Stimulated activated CD8-positive, alpha-beta memory T cell treated with anti-CD3 and anti-CD28 coated beads, Interleukin-4, amount 100 ng/mL, for 24 hours (primary cell): ENCODE data around the gene MYH8.

Experiments used
- DNase-seq: peaks from one replicate; pipeline ENCODE4 v3.0.0-alpha.2; 2020; ENCODE audit warnings: low read depth

The MYH8 gene

GRCh38 chr17:10380631-10381408, 40.9 kb downstream of the MYH8 start:
- DNase-seq = no peak

- DNase-seq = no peak
Observed at GRCh38 chr17:10372906-10373305, 48.8 kb downstream of the MYH8 start, which contains the start of gene MYH13. MYH13 (minus strand) TSS chr17:10373006; CDS start chr17:10364530, 8,476 bp downstream.

GRCh38 chr17:10370016-10370608, 51.6 kb downstream of the MYH8 start:
- DNase-seq = no peak

DNA sequence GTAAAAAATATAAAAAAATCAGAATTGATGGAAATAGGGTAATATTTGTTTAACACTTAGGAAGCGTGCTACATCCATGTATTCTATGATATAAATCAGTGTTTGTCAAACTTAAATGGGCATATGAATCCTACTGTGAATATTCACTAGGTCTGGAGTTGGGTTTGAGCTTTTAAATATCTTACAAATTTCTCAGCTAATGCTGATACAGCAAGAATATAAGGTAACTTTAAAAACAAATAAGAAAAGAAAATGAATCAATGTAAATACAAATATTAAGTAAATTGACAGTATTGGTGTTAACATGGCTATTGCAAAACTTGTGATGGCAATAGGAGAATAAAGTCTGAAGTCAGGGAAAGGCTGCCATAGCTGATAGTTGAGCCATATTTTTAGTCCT, 52.5 kb downstream of the MYH8 start:
- no peak for DNase-seq

DNA sequence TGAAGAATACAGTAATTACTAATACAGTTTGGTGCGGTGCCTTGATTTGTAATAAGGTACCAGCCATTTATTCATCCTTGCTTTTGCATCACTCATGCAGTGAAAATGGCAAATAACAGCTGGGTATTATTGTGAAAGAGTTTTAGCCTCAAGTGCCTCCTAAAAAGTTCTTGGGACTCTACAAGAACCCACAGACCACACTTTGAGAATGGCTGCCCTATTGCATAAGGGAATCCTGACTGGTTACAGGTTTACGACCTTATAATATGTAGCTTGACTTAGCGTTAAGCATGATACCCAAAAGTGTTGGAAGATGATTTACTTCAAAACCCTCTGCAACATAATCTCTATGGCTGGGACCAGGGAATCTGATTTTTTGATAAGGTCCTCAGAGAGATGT, 53.2 kb downstream of the MYH8 start:
- no peak for DNase-seq

DNA sequence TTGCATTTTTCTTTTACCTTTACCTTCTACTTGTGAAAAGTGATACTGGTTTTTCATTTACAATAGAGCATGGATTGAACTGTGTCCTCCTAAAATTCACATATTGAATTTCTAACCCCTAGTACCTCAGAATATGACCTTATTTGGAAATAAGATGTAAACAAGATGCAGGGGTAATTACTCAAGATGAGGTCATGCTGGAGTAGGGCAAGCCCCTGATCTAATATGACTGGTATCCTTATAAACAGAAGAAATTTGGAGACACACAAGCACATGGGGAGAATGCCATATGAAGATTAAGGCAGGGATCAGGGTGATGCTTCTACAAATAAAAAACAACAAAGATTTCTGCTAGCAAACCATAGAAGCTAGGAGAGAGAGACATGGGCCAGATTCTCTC, 61.2 kb downstream of the MYH8 start:
- DNase-seq = no peak

GRCh38 chr17:10357768-10358167, 64.0 kb downstream of the MYH8 start:
- DNase-seq = no peak

DNA sequence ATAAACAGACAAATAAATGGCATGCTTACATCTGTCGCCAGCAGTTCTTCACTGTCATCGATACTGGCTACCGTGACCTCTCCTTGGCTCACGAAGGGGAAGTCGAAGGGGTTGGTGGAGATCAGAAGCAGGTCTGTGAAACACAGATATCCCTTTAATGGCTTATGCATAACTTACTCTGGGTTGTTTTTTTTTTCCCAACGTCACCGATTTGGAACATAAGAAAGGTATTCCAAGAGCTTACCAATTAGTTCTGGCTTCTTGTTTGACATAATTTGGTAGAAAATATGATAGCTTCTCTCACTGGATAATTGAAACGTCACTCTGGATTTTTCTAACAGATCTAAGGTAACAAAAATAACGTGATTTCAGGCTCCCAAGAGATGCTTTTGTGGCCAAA, 67.1 kb downstream of the MYH8 start:
- no peak for DNase-seq

- no peak for DNase-seq
Observed at GRCh38 chr17:10352893-10353292, 68.9 kb downstream of the MYH8 start.

- DNase-seq = no peak
Observed at GRCh38 chr17:10349403-10349802, 72.3 kb downstream of the MYH8 start.

DNA sequence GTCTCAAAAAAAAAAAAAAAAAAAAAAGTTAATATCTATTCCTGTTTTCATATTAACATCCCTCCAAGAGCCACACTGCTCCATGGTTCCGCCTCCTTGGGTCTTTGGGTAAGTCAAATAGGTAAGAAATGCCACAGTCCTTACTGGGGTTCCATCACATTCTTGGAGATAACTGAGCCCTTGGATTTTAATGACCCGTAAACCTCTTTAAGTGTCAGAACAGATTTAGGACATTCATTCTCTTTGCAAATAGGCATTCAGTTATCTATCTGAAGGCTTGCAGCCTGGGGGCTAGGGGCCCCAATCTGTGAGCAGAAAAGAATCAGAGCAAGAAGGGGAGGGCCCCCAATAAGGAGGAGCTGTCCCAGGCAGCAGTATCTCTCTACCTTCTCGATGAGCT, 76.9 kb downstream of the MYH8 start:
- no peak for DNase-seq
